ENCODE measurements around the gene RERE.
"Not testable (repeated sequence)": the region's sequence is repeated elsewhere in the genome, so short reads cannot be mapped to it uniquely, and the experiment has no call there.

RERE gene

DNA sequence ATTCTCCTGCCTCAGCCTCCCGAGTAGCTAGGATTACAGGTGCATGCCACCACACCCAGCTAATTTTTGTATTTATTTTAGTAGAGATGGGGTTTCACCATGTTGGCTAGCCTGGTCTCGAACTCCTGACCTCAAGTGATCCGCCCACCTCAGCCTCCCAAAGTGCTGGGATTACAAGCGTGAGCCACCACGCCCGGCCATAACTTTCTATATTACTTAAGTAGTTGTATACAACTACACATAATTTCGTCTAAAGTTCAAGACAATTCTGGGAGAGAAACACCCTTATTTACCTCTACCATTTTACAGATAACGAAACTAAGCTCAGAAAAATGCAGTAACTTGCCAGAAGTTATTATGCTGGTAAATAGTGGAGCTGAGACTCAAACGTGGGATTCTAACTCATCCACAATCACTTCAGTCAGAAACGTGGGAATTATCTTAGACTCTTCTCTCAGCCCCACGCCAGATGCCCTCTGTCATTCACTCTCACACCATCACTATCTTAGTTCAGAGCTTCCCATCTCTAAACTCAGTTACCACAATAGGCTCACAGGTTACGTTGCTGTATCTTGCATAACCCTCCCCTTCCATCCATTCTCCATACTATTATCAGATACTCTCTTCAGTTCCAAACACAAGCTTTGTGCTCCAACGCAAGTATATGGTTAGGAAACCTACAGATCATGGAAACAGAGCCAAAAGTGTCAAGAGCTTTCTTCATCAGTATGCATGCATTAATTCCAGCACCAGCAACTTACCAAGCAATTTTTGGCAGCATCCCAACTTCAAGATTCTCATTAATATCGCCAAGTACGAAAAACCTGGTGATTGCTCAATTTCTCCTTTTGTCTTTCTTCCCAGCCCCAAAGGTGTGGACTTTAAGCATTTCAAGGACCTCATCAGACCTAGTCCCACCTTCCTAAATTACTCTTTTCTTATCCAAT, 69.3 kb downstream of the RERE start:
- ATAC-seq, result no peak

DNA sequence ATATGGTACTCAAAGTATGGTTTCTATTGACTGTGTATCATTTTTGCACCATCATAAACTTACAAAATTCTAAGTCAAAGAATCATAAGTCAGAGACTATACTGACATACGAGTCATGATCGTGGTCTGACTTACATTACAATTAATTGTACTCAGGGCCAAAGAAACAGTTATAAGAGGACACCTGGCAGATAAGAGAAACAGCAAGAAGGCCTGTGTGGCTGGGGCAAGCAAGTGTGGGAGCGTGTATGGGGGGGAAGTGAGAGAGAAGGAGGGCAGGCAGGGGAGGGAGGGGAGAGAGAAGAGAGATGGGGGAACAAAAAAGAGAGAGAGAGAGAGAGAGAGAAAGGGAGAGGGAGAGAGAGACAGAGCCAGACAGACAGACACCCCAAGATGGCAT, 70.9 kb downstream of the RERE start:
- ATAC-seq, result peak; percentile 78 to 89

DNA sequence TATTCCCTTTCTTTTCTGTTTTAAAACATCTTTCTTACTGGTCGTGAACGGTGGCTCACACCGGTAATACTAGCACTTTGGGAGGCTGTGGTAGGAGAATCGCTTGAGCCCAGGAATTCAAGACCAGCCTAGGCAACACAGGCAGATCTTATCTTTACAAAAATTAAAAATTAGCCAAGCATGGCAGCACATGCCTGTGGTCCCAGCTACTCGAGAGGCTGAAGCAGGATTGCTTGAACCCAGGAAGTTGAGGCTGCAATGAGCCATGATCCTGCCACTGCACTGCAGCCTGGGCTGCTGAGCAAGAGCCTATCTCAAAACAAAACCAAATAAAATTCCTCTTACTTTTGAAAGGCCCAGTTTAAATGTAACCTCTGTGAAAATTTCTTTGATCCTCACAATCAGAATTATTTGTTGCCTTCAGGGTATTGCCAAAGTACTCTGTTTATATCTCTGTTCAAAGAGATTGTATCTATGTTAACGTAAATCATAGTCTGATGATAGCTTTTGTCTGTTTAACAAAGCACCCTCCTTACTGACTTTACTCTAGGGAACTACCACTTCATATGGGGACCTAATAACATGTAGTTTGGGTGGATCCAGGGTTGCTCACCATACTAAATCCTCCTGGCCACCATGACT, 71.6 kb downstream of the RERE start:
- peak in 1 of 2 donors; percentile 13 for ATAC-seq

- no peak for ATAC-seq
Measured at GRCh38 chr1:8745346-8745745, 72.1 kb downstream of the RERE start.

GRCh38 chr1:8742022-8742924, 75.2 kb downstream of the RERE start:
- ATAC-seq, result no peak

GRCh38 chr1:8740034-8740449, 77.4 kb downstream of the RERE start:
- no peak for ATAC-seq

GRCh38 chr1:8739377-8739776, 78.1 kb downstream of the RERE start:
- no peak for ATAC-seq

GRCh38 chr1:8736927-8737326, 80.5 kb downstream of the RERE start:
- ATAC-seq, result no peak

GRCh38 chr1:8733484-8733883, 84.0 kb downstream of the RERE start:
- no peak for ATAC-seq

- no peak for ATAC-seq
Measured at GRCh38 chr1:8731162-8731561, 86.3 kb downstream of the RERE start.

GRCh38 chr1:8728464-8728863, 89.0 kb downstream of the RERE start:
- no peak for ATAC-seq

DNA sequence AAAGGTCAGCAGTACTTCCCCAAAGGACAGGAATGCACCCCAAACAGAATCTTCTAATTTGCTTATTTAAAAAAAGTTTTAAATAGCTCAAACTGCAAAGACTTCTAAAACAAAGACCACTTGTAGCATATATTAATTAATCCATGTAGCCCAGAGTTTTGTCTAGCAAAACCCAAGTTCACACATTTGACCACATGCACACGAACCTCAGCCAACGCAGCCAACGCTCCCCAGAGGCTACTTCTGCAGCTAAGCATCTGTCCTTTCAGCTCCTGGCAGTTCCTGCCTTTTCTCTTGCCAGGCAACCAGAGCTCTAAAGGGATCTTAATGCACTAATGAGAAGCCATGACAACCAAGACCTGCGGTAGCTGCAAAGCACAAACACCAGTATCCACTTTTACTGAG, 89.6 kb downstream of the RERE start:
- ATAC-seq, result no peak

DNA sequence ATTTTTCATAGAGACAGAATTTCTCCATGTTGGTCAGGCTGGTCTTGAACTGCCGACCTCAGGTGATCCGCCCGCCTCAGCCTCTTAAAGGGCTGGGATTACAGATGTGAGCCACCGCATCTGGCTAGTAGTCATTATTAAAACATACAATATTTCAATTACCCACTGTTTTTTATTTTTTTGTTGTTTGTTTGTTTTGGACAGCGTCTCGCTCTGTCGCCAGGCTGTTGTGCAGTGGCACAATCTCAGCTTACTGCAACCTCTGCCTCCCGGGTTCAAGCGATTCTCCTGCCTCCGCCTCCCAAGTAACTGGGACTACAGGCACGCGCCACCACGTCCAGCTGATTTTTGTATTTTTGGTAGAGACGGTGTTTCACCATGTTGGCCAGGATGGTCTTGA, 90.1 kb downstream of the RERE start:
- ATAC-seq, result not testable (repeated sequence)

DNA sequence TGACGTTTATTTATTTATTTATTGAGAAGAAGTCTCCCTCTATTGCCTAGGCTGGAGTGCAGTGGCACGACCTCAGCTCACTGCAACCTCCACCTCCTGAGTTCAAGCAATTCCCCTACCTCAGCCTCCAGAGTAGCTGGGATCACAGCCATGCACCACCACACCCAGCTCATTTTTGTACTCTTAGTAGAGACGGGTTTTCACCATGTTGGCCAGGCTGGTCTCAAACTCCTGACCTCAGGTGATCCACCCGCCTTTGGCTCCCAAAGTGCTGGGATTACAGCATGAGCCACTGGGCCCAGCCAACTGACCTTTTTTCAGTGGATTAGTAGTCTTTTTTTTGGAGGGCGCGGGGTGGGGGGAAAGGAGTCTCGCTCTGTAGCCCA, 90.6 kb downstream of the RERE start:
- not testable (repeated sequence) for ATAC-seq

DNA sequence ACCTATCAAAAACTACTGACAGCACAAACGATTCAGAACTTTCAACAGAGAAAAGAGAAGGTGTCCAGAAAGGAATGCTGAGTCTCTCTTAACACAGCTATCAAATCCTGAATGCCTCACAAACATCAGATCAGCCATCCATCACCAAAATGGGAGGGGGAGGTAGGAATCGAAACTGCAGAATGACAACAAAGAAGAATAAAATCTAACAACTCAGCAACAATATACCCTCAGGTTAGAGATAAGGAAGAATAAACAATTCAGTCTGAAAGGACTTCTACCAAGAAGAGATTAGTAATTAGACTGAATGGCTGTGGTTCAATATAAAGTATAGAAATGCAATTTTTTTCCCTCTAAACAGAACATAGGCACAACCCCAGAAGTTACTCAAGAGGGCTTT, 94.4 kb downstream of the RERE start:
- ATAC-seq, result no peak

- ATAC-seq, result no peak
Measured at GRCh38 chr1:8722366-8722765, 95.1 kb downstream of the RERE start.

DNA sequence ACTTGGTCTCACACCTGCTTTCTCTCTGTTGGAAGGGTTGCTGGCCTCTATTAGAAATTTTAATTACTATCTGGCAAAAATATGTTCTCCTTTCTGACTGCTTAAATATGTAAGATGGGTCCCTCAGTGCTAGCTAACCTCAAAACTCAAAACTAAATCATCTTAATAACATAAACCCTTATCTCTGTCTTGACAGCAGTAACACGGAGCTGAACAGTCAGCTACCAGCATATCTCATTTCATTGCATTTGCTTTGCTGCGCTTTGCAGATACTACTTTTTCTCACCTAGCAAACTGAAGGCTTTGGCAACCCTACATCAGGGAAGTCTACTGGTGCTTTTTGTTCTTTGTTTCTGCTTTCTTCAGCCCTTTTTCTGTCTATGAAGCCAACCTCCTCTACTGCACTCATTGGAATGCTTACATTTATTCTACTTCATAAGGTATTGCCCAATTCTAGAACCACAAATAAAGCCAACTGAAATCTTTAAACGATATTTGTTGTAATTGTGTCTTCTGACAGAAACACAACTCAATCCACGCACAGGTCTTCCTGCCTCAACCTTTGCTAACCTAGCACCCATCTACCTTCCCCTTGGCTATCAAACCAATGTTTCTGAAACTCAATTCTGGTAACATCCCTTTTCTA, 95.6 kb downstream of the RERE start:
- no peak for ATAC-seq

- ATAC-seq, result no peak
Measured at GRCh38 chr1:8720347-8720746, 97.1 kb downstream of the RERE start.

- ATAC-seq, result no peak
Measured at GRCh38 chr1:8718850-8719361, 98.5 kb downstream of the RERE start.

DNA sequence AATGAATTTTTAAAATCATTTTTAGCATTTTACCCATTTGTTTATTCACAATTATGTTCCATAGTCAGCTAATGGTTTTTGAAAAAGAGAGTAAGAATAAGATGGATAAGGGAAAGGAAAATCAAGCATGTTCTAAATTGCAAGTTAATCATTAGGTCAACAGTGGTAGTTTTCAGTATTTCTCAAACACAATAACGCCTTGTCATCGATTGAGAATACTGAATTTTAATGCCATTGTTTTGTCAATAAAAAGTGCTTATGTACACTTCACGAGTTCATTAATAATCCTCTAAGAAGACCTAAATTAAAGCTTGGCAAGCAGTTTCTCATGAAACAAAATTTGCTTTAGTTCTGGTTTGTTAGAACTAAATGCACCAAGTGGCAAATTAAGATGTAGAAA, 100.3 kb downstream of the RERE start:
- ATAC-seq, result no peak

GRCh38 chr1:8716238-8716637, 101.2 kb downstream of the RERE start:
- no peak for ATAC-seq

DNA sequence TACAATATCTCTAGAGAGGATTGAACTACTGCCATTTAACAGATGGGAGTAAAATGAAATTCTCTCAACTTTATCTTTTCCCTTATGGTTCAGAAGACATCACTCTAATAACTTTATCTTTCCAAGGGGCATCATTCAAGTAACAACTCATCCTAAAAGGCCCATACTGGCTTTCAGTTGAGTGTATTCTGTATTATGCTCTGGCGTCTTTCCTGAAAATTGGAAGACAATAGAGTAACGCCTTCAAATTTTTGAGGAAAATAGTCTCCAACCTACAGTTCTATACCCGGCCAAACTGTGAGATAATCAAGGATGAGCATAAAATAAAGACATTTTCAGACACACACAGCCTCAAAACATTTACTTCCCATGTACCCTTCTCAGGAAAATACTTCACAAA, 103.3 kb downstream of the RERE start:
- no peak for ATAC-seq
